Ishikawa (cell line): Measurements from ENCODE around the gene RPP21.

Experiments
- CEBPB ChIP-seq: IDR thresholded peaks from 2 replicates; pipeline ENCODE4 v1.6.1; 2012
- CREB1 ChIP-seq: IDR thresholded peaks from 2 replicates; pipeline ENCODE4 v1.6.1; 2012; ENCODE audit warnings: low read depth
- EGR1 ChIP-seq: IDR thresholded peaks from 2 replicates; pipeline ENCODE4 v1.6.1; 2012
- EP300 ChIP-seq: IDR thresholded peaks from 2 replicates; pipeline ENCODE4 v1.6.1; 2012; ENCODE audit warnings: borderline replicate concordance
- FOXM1 ChIP-seq: IDR thresholded peaks from 2 replicates; pipeline ENCODE4 v1.6.1; 2012; ENCODE audit warnings: low read depth, borderline replicate concordance
- NFIC ChIP-seq: IDR thresholded peaks from 2 replicates; pipeline ENCODE4 v1.6.1; 2012
- RAD21 ChIP-seq: IDR thresholded peaks from 2 replicates; pipeline ENCODE4 v1.6.1; 2012; ENCODE audit warnings: low read depth
- REST ChIP-seq: IDR thresholded peaks from 2 replicates; pipeline ENCODE4 v1.6.1; 2012; ENCODE audit warnings: low read depth, mild to moderate bottlenecking
- TAF1 ChIP-seq: IDR thresholded peaks from 2 replicates; pipeline ENCODE4 v1.6.1; 2012; ENCODE audit warnings: low read depth, mild to moderate bottlenecking
- TCF12 ChIP-seq: IDR thresholded peaks from 2 replicates; pipeline ENCODE4 v1.6.1; 2012; ENCODE audit warnings: low read depth
- TEAD4 ChIP-seq: IDR thresholded peaks from 2 replicates; pipeline ENCODE4 v1.6.1; 2012
- YY1 ChIP-seq: IDR thresholded peaks from 2 replicates; pipeline ENCODE4 v1.6.1; 2012; ENCODE audit warnings: low read depth
- TF ChIP-seq, protein P1 (sequence below): IDR thresholded peaks from 2 replicates; pipeline ENCODE4 v1.6.1; 2012
- TF ChIP-seq, protein P2 (sequence below): IDR thresholded peaks from 2 replicates; pipeline ENCODE4 v1.6.1; 2012

RPP21 gene

DNA sequence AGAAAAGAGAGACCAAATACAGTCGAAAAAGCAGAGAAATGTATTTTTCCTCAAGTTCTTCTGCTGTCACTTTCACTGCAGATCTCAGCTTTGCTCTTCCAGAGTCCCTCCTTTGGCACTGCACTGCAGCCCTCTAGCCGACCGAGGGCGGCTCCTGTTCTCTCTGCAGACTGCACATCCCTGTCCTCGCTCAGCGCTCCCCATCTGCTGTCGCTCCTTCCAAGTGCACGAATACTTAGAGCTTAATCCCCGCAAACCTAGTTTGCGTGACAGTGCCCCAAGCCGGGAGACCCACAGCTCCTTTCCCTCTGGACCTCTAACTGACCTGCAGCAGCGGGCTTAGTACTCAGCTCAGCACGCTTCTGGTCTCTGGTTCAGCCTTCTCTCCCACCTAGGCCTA, 15.2 kb downstream of the RPP21 start:
- no peak for TF ChIP-seq EP300
- TF ChIP-seq, protein P1, sequence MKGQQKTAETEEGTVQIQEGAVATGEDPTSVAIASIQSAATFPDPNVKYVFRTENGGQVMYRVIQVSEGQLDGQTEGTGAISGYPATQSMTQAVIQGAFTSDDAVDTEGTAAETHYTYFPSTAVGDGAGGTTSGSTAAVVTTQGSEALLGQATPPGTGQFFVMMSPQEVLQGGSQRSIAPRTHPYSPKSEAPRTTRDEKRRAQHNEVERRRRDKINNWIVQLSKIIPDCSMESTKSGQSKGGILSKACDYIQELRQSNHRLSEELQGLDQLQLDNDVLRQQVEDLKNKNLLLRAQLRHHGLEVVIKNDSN, result no peak
- TF ChIP-seq TEAD4, result no peak
- no peak for TF ChIP-seq NFIC
- TF ChIP-seq REST, result no peak
- no peak for TF ChIP-seq CEBPB

- TF ChIP-seq, protein P2, sequence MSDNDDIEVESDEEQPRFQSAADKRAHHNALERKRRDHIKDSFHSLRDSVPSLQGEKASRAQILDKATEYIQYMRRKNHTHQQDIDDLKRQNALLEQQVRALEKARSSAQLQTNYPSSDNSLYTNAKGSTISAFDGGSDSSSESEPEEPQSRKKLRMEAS, result no peak
- no peak for TF ChIP-seq CREB1
Measured at GRCh38 chr6:30361661-30362060, 16.7 kb downstream of the RPP21 start.

DNA sequence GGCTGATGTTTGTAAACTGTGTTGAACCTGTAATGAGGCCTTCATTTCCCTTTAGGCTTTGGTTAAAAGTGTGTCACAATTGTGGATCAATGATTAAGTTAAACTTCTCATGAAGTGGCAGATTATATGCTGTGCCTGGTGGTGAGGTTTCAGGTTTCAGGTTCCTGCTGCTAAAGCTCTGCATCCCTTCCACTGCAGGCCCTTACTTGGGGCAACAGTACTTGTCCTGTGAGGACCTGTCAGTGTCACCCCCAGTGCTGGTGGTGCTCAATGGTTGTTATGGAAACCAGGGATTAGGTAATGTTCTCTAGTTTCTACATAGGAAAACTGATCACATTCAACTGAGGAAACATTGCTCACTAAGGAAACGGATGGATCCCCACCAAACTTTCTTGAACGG, 18.5 kb downstream of the RPP21 start:
- TF ChIP-seq NFIC (no peak), TAF1 (no peak), CREB1 (no peak), REST (no peak)

- TF ChIP-seq RAD21 (peak; percentile 25; the same call in 1 of the 2 replicates), TAF1 (no peak)
Measured at GRCh38 chr6:30364591-30364990, 19.6 kb downstream of the RPP21 start.

- no peak for TF ChIP-seq TCF12
- TF ChIP-seq REST, result peak; percentile 91
Measured at GRCh38 chr6:30378290-30378937, 33.5 kb downstream of the RPP21 start.

DNA sequence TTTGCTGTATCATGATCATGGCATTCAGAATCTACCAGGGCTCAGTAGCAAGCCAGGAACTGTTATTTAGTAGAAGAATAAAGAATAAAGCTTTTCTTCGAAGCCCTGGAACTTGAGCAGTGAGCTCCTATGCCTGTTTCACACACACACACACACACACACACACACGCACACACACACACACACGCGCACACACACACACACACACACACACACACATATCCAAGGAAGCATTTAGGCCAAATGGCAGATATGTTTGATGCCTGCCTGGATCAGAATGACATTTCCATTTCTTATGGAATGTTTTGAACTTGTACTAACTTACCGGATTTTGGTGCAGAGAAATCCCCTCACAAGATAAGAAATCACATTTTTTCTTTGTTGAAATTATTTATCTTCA, 35.5 kb downstream of the RPP21 start:
- TF ChIP-seq EP300 (no peak), TEAD4 (no peak), EGR1 (no peak), NFIC (no peak), FOXM1 (no peak), CEBPB (no peak), YY1 (no peak), CREB1 (no peak)
- TF ChIP-seq, protein P2, result no peak

DNA sequence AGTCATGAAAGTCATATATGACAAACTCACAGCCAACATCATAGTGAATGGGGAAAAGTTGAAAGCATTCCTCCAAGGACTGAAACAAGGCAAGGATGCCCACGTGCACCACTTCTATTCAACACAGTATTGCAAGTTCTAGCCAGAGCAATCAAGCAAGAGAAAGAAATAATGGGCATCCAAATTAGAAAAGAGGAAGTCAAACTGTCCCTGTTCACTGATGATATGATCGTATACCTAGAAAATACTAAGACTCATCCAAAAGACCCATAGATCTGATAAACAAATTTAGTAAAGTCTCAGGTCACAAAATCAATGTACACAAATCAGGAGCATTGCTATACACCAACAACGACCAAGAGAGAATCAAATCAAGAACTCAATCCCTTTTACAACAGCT, 41.2 kb downstream of the RPP21 start:
- TF ChIP-seq EP300 (no peak), REST (no peak), TAF1 (no peak), YY1 (no peak), TEAD4 (no peak)
- TF ChIP-seq, protein P2, result no peak
